Activated T-cell treated with anti-CD3 and anti-CD28 coated beads, Interleukin-2, amount 50 U/mL, for 4 hours (primary cell): ENCODE measurements around the gene PLCB4. TPM values are rescaled to one million over a fixed set of nuclear protein-coding genes. Genes with fewer than 3 reads are reported as not detected.

Experiments
- ATAC-seq, 2 donors: fragments of 200-7000 bp; cut with Tn5 transposase; one replicate each; pipeline ENCODE4 v1.10.0; 2021
- DNase-seq: peaks from one replicate; pipeline ENCODE4 v3.0.0-alpha.2; 2020
- H3K27me3 Mint-ChIP-seq: one replicate; pipeline ENCODE4 v1.8.0; 2021; ENCODE audit warnings: low read depth, mixed read lengths
- H3K36me3 Mint-ChIP-seq: one replicate; pipeline ENCODE4 v1.8.0; 2022; ENCODE audit warnings: mixed read lengths; ENCODE audit not compliant: insufficient read depth
- H3K4me1 Mint-ChIP-seq: one replicate; pipeline ENCODE4 v1.8.0; 2021; ENCODE audit warnings: low read depth, mixed read lengths
- H3K4me3 Mint-ChIP-seq: one replicate; pipeline ENCODE4 v1.8.0; 2021; ENCODE audit warnings: mild to moderate bottlenecking, moderate library complexity, mixed read lengths
- H3K9me3 Mint-ChIP-seq: one replicate; pipeline ENCODE4 v1.8.0; 2021; ENCODE audit warnings: mixed read lengths
- total RNA-seq, 3 donors: library from RNA; stranded (reverse); gene quantifications; one replicate each; pipeline ENCODE4 v1.2.1, GENCODE V29; 2021

The PLCB4 gene
- total RNA-seq, 3 donors from 2014 or later: 0.05 TPM; not detected in 1

- ATAC-seq: no peak
- no peaks in the 10 kb centered on the region for H3K4me1 Mint-ChIP-seq
- no peaks in the 10 kb centered on the region for H3K36me3 Mint-ChIP-seq
- peaks cover 7% of the 10 kb centered on the region for H3K9me3 Mint-ChIP-seq
- DNase-seq: no peak
- no peaks in the 10 kb centered on the region for H3K27me3 Mint-ChIP-seq
- H3K4me3 Mint-ChIP-seq: no peak overlapping the region
Measured at GRCh38 chr20:9206486-9206885, 137.6 kb downstream of the PLCB4 start.

- H3K36me3 Mint-ChIP-seq: no peaks in the 10 kb centered on the region
- no peak for ATAC-seq
- no peak overlapping the region for H3K4me3 Mint-ChIP-seq
Measured at GRCh38 chr20:9207253-9207652, 138.4 kb downstream of the PLCB4 start.

GRCh38 chr20:9210356-9210755 lies 141.5 kb downstream of the PLCB4 start:
- no peak for ATAC-seq
- Mint-ChIP-seq H3K36me3 (no peaks in the 10 kb centered on the region), H3K9me3 (peaks cover 4% of the 10 kb centered on the region)

More at GRCh38 chr20:9207253-9207652, 138.4 kb downstream of the PLCB4 start:
- Mint-ChIP-seq H3K4me1 (no peaks in the 10 kb centered on the region), H3K9me3 (peaks cover 4% of the 10 kb centered on the region), H3K27me3 (no peaks in the 10 kb centered on the region)
- no peak for DNase-seq

GRCh38 chr20:9211016-9211760 lies 142.3 kb downstream of the PLCB4 start:
- H3K36me3 Mint-ChIP-seq: no peaks in the 10 kb centered on the region
- ATAC-seq (no peak), DNase-seq (no peak)

More at GRCh38 chr20:9210356-9210755, 141.5 kb downstream of the PLCB4 start:
- no peak for DNase-seq
- no peaks in the 10 kb centered on the region for H3K27me3 Mint-ChIP-seq
- H3K4me1 Mint-ChIP-seq: no peaks in the 10 kb centered on the region
- no peak overlapping the region for H3K4me3 Mint-ChIP-seq

GRCh38 chr20:9212735-9213134 lies 143.8 kb downstream of the PLCB4 start:
- Mint-ChIP-seq H3K36me3 (no peaks in the 10 kb centered on the region), H3K9me3 (no peaks in the 10 kb centered on the region), H3K4me1 (no peaks in the 10 kb centered on the region), H3K27me3 (no peaks in the 10 kb centered on the region), H3K4me3 (no peak overlapping the region)
- DNase-seq (no peak), ATAC-seq (no peak)

More at GRCh38 chr20:9211016-9211760, 142.3 kb downstream of the PLCB4 start:
- H3K4me1 Mint-ChIP-seq: no peaks in the 10 kb centered on the region
- H3K9me3 Mint-ChIP-seq: peaks cover 4% of the 10 kb centered on the region
- H3K27me3 Mint-ChIP-seq: no peaks in the 10 kb centered on the region
- no peak overlapping the region for H3K4me3 Mint-ChIP-seq

- Mint-ChIP-seq H3K27me3 (no peaks in the 10 kb centered on the region), H3K36me3 (no peaks in the 10 kb centered on the region), H3K4me1 (no peaks in the 10 kb centered on the region), H3K4me3 (no peak overlapping the region), H3K9me3 (no peaks in the 10 kb centered on the region)
- no peak for DNase-seq
- ATAC-seq: no peak
Measured at GRCh38 chr20:9214685-9215084, 145.8 kb downstream of the PLCB4 start.

GRCh38 chr20:9215539-9215938 lies 146.7 kb downstream of the PLCB4 start:
- no peaks in the 10 kb centered on the region for H3K9me3 Mint-ChIP-seq
- ATAC-seq: no peak
- no peaks in the 10 kb centered on the region for H3K36me3 Mint-ChIP-seq
- DNase-seq: no peak
- H3K4me1 Mint-ChIP-seq: no peaks in the 10 kb centered on the region
- no peaks in the 10 kb centered on the region for H3K27me3 Mint-ChIP-seq
- H3K4me3 Mint-ChIP-seq: no peak overlapping the region

GRCh38 chr20:9218531-9218961 lies 149.7 kb downstream of the PLCB4 start:
- H3K27me3 Mint-ChIP-seq: no peaks in the 10 kb centered on the region
- no peaks in the 10 kb centered on the region for H3K36me3 Mint-ChIP-seq
- H3K4me3 Mint-ChIP-seq: no peak overlapping the region
- H3K4me1 Mint-ChIP-seq: no peaks in the 10 kb centered on the region
- DNase-seq (no peak), ATAC-seq (no peak)
- no peaks in the 10 kb centered on the region for H3K9me3 Mint-ChIP-seq

GRCh38 chr20:9220874-9221547 lies 152.1 kb downstream of the PLCB4 start:
- H3K9me3 Mint-ChIP-seq: no peaks in the 10 kb centered on the region
- ATAC-seq (no peak), DNase-seq (no peak)
- H3K4me1 Mint-ChIP-seq: no peaks in the 10 kb centered on the region
- H3K4me3 Mint-ChIP-seq: no peak overlapping the region
- no peaks in the 10 kb centered on the region for H3K27me3 Mint-ChIP-seq
- H3K36me3 Mint-ChIP-seq: no peaks in the 10 kb centered on the region

GRCh38 chr20:9223296-9223695 lies 154.4 kb downstream of the PLCB4 start:
- H3K9me3 Mint-ChIP-seq: no peaks in the 10 kb centered on the region
- no peaks in the 10 kb centered on the region for H3K4me1 Mint-ChIP-seq
- DNase-seq: no peak
- no peaks in the 10 kb centered on the region for H3K27me3 Mint-ChIP-seq
- no peaks in the 10 kb centered on the region for H3K36me3 Mint-ChIP-seq
- ATAC-seq: no peak
- H3K4me3 Mint-ChIP-seq: no peak overlapping the region

GRCh38 chr20:9225879-9226278 lies 157.0 kb downstream of the PLCB4 start:
- no peak for DNase-seq
- no peak overlapping the region for H3K4me3 Mint-ChIP-seq
- no peaks in the 10 kb centered on the region for H3K9me3 Mint-ChIP-seq
- H3K36me3 Mint-ChIP-seq: no peaks in the 10 kb centered on the region
- H3K4me1 Mint-ChIP-seq: no peaks in the 10 kb centered on the region
- H3K27me3 Mint-ChIP-seq: no peaks in the 10 kb centered on the region
- ATAC-seq: no peak

- H3K4me3 Mint-ChIP-seq: no peak overlapping the region
- no peaks in the 10 kb centered on the region for H3K9me3 Mint-ChIP-seq
- DNase-seq (no peak), ATAC-seq (no peak)
- no peaks in the 10 kb centered on the region for H3K27me3 Mint-ChIP-seq
- H3K36me3 Mint-ChIP-seq: no peaks in the 10 kb centered on the region
- H3K4me1 Mint-ChIP-seq: no peaks in the 10 kb centered on the region
Measured at GRCh38 chr20:9227896-9228615, 159.2 kb downstream of the PLCB4 start.

- Mint-ChIP-seq H3K4me1 (no peaks in the 10 kb centered on the region), H3K27me3 (no peaks in the 10 kb centered on the region), H3K4me3 (no peak overlapping the region), H3K36me3 (no peaks in the 10 kb centered on the region), H3K9me3 (no peaks in the 10 kb centered on the region)
- no peak for ATAC-seq
- no peak for DNase-seq
Measured at GRCh38 chr20:9228774-9229450, 160.0 kb downstream of the PLCB4 start.

- no peaks in the 10 kb centered on the region for H3K4me1 Mint-ChIP-seq
- no peaks in the 10 kb centered on the region for H3K27me3 Mint-ChIP-seq
- no peak for DNase-seq
- ATAC-seq: no peak
- no peak overlapping the region for H3K4me3 Mint-ChIP-seq
- H3K36me3 Mint-ChIP-seq: no peaks in the 10 kb centered on the region
- H3K9me3 Mint-ChIP-seq: no peaks in the 10 kb centered on the region
Measured at GRCh38 chr20:9230406-9230805, 161.5 kb downstream of the PLCB4 start.
